DOHH2 (cell line): ENCODE measurements around the gene GPR42.

ENCODE experiments used
- H3F3A ChIP-seq: fragments of 200-600 bp; sonication (generic), shearing (Covaris generic); 2 replicates; pipeline ENCODE4 v1.6.0; 2016; ENCODE audit warnings: antibody characterized with exemption, mild to moderate bottlenecking; ENCODE audit not compliant: control insufficient read depth, insufficient read depth
- H3K27ac ChIP-seq: fragments of 200-600 bp; sonication (generic); 2 replicates; pipeline ENCODE4 v1.5.1; 2014; ENCODE audit warnings: low read depth, mild to moderate bottlenecking, low read length, moderate library complexity
- H3K27me3 ChIP-seq: fragments of 200-600 bp; sonication (generic); 2 replicates; pipeline ENCODE4 v1.6.1; 2014; ENCODE audit warnings: mild to moderate bottlenecking, low read length, mixed read lengths; ENCODE audit not compliant: control insufficient read depth
- H3K36me3 ChIP-seq: fragments of 200-600 bp; sonication (generic); 2 replicates; pipeline ENCODE4 v1.6.1; 2014; ENCODE audit warnings: mild to moderate bottlenecking, low read length, moderate library complexity, mixed read lengths; ENCODE audit not compliant: control insufficient read depth
- H3K4me1 ChIP-seq: fragments of 200-600 bp; sonication (generic); 2 replicates; pipeline ENCODE4 v1.6.1; 2014; ENCODE audit warnings: mild to moderate bottlenecking, low read length, mixed read lengths; ENCODE audit not compliant: control insufficient read depth
- H3K4me2 ChIP-seq: fragments of 200-600 bp; sonication (generic); 2 replicates; pipeline ENCODE4 v1.6.0; 2014; ENCODE audit warnings: mild to moderate bottlenecking, low read length, moderate library complexity
- H3K4me3 ChIP-seq: fragments of 200-600 bp; sonication (generic); 2 replicates; pipeline ENCODE4 v1.5.1; 2014; ENCODE audit warnings: mild to moderate bottlenecking, low read length, mixed read lengths
- H3K79me2 ChIP-seq: fragments of 200-600 bp; sonication (generic); 2 replicates; pipeline ENCODE4 v1.6.1; 2014; ENCODE audit warnings: mild to moderate bottlenecking, low read length, mixed read lengths; ENCODE audit not compliant: control insufficient read depth
- H3K9me2 ChIP-seq: fragments of 200-600 bp; sonication (generic); replicated peaks from 2 replicates; pipeline ENCODE4 v1.6.1; 2014; ENCODE audit warnings: mild to moderate bottlenecking, low read length, mixed read lengths; ENCODE audit not compliant: control insufficient read depth
- H3K9me3 ChIP-seq: fragments of 200-600 bp; sonication (generic); 2 replicates; pipeline ENCODE4 v1.6.1; 2014; ENCODE audit warnings: antibody characterized with exemption, low read length, mixed read lengths; ENCODE audit not compliant: control insufficient read depth, insufficient read depth
- H4K20me1 ChIP-seq: fragments of 200-600 bp; sonication (generic); 2 replicates; pipeline ENCODE4 v1.6.0; 2014; ENCODE audit warnings: low read depth, mild to moderate bottlenecking, antibody characterized with exemption, low read length, moderate library complexity; ENCODE audit not compliant: control insufficient read depth, insufficient read depth
- EZH2phosphoT487 ChIP-seq: fragments of 200-600 bp; sonication (generic); IDR thresholded peaks from 2 replicates; pipeline ENCODE4 v1.6.1; 2017; ENCODE audit warnings: borderline replicate concordance, mild to moderate bottlenecking, antibody characterized with exemption, low read length, moderate library complexity, mixed read lengths
- TF ChIP-seq, protein P1 (sequence below): fragments of 200-600 bp; sonication (generic); IDR thresholded peaks from one replicate; pipeline ENCODE4 v1.5.1; 2014; ENCODE audit warnings: antibody characterized with exemption, mild to moderate bottlenecking, low read depth, low read length; ENCODE audit not compliant: poor library complexity, severe bottlenecking

GPR42 gene

GRCh38 chr19:35352448-35353304 lies 18.2 kb upstream of the GPR42 start:
- Histone ChIP-seq H3K79me2 (no peaks in the 10 kb centered on the region), H3K27ac (peak overlapping the region; percentile 48), H3K4me1 (peaks cover 62% of the 10 kb centered on the region), H3K9me3 (no peaks in the 10 kb centered on the region), H3K9me2 (no peaks in the 10 kb centered on the region), H3K4me3 (peak overlapping the region; percentile 44), H3F3A (peaks cover 19% of the 10 kb centered on the region), H3K27me3 (peaks cover 14% of the 10 kb centered on the region), H4K20me1 (0 out of 2 replicates have a peak, but pooled peaks cover 3% of the 10 kb centered on the region), H3K4me2 (peak overlapping the region; percentile 61), H3K36me3 (peaks cover 8% of the 10 kb centered on the region)
- TF ChIP-seq, protein P1, sequence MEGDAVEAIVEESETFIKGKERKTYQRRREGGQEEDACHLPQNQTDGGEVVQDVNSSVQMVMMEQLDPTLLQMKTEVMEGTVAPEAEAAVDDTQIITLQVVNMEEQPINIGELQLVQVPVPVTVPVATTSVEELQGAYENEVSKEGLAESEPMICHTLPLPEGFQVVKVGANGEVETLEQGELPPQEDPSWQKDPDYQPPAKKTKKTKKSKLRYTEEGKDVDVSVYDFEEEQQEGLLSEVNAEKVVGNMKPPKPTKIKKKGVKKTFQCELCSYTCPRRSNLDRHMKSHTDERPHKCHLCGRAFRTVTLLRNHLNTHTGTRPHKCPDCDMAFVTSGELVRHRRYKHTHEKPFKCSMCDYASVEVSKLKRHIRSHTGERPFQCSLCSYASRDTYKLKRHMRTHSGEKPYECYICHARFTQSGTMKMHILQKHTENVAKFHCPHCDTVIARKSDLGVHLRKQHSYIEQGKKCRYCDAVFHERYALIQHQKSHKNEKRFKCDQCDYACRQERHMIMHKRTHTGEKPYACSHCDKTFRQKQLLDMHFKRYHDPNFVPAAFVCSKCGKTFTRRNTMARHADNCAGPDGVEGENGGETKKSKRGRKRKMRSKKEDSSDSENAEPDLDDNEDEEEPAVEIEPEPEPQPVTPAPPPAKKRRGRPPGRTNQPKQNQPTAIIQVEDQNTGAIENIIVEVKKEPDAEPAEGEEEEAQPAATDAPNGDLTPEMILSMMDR: peak; percentile 84
- no peak for TF ChIP-seq EZH2phosphoT487

- Histone ChIP-seq H3K4me3 (no peak overlapping the region), H3K27me3 (peaks cover 21% of the 10 kb centered on the region), H3K4me2 (no peak overlapping the region), H3K9me2 (no peaks in the 10 kb centered on the region), H3K79me2 (no peaks in the 10 kb centered on the region), H3K36me3 (no peaks in the 10 kb centered on the region; the same call in 1 of the 2 replicates), H3K9me3 (no peaks in the 10 kb centered on the region), H4K20me1 (no peaks in the 10 kb centered on the region), H3K27ac (no peak overlapping the region), H3K4me1 (peaks cover 53% of the 10 kb centered on the region), H3F3A (peaks cover 9% of the 10 kb centered on the region)
- TF ChIP-seq, protein P1: no peak
- TF ChIP-seq EZH2phosphoT487: no peak
These were observed 17.2 kb upstream of the GPR42 start for GRCh38 chr19:35353635-35354034.

GRCh38 chr19:35354898-35355297 lies 16.0 kb upstream of the GPR42 start:
- Histone ChIP-seq H3K4me3 (no peak overlapping the region), H4K20me1 (no peaks in the 10 kb centered on the region), H3K27ac (no peak overlapping the region), H3K4me1 (peaks cover 40% of the 10 kb centered on the region), H3K36me3 (no peaks in the 10 kb centered on the region), H3F3A (no peaks in the 10 kb centered on the region), H3K9me3 (no peaks in the 10 kb centered on the region), H3K9me2 (no peaks in the 10 kb centered on the region), H3K79me2 (no peaks in the 10 kb centered on the region), H3K4me2 (no peak overlapping the region), H3K27me3 (peaks cover 21% of the 10 kb centered on the region)
- TF ChIP-seq, protein P1: no peak
- no peak for TF ChIP-seq EZH2phosphoT487
